Ureter (tissue), 1 donor: Measurements from ENCODE around the gene BSDC1. TPM values are rescaled to one million over a fixed set of nuclear protein-coding genes. Genes with fewer than 3 reads are reported as not detected.

Source experiments
- DNase-seq: peaks from one replicate; pipeline ENCODE4 v3.0.0-alpha.2; 2020; ENCODE audit warnings: low spot score
- total RNA-seq: library from RNA; stranded (reverse); gene quantifications from one replicate; pipeline ENCODE4 v1.2.4, GENCODE V29; 2023
- donor health status: DM: yes; HTN: yes; CAD: no.

The BSDC1 gene
- total RNA-seq, 1 donor from 2014 or later = 59.6 TPM

DNA sequence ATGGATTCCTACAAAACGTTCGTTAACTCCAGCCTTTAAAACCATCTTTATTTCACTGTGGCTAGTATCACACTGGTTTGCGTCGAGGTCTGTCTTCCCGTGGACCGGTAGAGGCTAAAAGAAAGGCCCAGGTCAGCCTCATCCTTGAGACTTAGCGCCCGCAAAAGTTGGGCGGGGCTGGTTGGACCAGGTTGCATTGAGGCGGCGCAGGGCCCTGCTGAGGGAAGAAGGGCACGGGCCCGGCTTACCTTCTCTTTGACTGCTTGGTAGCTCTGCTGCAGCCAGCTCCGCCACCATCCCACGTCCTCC lies 455 bp downstream of the BSDC1 start:
- no peak for DNase-seq

DNA sequence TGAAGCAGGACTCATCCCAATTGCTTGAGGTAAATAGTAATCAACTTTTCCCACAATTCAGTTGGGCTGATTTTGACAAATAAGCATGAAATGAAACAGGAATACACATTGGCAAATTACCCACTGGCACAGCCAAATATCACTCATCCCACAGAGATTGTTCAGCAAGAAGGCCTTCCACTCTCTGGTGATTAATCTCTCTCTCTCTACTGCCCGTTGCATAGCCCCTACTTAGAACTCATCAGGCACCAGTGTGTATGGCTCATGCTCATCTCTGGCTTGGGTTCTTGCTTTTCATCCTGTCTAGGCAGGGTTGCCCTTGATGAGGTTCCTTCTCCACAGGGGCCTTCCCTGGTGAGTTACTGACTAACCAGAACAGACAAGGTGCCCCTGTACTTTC lies 1.1 kb downstream of the BSDC1 start:
- no peak for DNase-seq

DNA sequence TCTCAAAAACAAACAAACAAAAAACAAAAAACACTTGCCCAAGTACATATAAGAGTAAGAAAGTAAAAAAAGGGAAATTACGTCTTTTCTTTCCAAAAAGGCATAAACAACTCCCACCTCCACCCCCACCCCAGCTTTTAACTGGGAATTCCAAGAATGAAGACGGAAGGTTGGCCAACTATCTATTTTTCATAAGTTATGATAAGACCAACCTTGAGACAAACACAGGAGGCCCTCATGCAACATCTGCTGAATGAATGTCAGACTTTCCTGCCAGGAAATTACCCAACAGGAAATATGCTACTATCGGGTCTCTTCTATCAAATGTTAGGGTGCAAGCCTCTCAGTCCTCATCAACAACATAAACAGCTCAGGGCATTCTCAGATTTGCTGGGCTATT lies 1.9 kb downstream of the BSDC1 start:
- DNase-seq = no peak

DNA sequence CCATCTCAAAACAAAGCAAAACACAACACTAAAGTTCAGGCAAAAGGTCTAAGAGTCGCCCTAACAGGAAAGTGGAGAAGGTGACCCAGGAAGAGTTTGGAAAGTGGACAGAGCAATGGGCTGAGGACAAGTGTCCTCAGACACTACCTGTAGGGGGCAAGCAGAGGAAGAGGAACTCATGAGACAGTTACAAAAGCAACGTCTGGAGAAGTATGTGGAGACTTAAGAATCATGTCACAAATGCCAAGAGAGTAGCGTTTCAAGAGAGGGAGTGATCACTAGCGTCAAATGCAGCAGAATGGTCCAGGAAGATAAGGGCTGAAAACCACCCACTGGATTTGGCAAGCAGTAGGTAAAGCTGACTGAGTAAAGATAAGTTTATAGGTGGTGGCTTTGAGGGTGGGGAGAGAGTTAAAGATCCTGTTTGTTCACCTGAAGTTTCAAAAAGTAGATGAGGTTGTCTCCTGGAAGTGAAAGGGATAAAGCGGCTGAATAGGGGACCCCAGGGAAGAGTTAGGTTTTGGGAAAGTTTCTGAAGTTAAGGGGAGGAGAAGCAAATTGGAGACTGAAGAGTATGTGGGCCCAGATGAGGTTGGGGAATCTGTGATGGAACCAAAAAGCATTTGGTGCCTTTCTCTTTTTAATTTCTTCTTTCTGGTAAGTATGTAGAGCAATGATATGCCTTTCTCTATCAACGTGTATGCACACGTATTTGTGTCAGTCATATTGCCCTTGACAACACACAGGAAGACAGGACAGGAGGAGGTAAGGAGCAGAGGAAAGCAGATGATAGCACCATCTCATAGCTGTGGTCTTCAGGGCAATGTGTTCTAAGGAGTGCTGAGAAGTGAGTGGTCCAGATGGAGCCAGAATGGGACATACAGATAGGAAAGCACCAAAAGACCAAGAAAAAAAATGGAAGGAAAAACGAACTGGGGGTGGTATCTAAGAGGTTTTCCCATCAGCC lies 3.1 kb downstream of the BSDC1 start:
- no peak for DNase-seq

DNA sequence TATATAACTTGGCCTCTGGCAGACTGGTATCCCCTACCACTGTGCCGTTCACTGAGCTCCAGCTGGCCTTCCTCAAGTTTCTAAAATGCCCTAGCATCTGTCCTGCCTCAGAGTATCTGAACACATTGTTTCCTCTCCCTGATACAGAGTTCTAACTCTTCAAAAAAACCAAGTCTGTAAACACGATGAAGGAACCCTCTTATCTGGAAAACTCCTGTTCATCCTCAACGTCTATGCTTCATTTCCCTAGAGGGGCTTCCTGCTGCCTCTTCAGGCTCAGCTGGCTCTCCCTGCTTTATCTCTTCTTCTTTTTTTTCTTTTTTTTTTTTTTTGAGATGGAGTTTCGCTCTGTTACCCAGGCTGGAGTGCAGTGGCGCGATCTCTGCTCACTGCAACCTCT lies 5.6 kb downstream of the BSDC1 start:
- DNase-seq = no peak

DNA sequence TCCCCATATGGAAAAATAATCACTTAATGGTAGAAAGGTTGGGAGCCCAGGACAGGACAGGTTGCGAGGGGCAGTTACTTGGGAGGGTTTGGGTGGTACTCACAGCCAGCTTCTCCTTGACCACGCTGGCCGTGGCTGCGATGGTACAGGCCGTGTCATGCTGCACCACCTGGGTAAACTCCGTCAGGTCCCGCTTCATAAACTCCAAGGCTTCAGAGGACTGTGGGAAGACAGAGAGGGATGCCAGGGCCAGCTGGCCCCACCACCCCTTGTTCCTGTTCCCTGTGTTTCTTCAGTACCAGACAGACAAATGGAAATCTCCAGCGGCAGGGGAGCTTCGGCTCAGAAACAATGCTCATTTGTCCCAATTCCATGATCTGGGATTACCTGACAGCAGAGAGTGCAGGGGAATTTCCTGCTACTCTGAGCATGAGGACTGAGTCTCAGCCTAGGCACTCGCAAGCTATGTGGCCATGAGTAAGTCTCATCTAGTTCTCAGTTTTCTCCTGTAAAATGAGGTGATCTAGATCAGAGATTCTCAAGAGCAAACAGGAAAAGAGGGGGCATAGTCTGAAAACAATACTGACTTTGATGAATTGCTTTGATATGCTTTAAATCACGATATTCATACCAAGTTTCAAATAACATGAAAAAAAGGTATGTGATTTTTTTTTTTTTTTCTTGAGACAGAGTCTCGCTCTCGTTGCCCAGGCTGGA lies 7.4 kb downstream of the BSDC1 start:
- no peak for DNase-seq

DNA sequence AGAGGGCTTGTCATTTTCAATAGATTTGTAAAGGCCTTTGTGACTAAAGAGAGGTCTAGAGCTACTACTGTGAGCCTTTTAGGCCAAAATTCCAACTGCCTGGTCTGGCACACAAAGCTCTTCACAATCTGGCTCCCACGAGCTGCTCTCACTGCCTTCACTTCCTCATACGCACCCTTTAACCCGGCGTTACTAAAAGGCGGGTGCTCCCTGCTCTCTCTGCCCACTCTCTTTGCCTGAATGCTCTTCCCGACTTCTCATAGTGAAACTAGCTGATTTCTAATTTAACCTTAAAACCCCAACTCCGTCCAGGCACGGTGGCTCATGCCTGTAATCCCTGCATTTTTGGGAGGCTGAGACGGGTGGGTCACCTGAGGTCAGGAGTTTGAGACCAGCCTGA lies 14.2 kb downstream of the BSDC1 start:
- DNase-seq = no peak

DNA sequence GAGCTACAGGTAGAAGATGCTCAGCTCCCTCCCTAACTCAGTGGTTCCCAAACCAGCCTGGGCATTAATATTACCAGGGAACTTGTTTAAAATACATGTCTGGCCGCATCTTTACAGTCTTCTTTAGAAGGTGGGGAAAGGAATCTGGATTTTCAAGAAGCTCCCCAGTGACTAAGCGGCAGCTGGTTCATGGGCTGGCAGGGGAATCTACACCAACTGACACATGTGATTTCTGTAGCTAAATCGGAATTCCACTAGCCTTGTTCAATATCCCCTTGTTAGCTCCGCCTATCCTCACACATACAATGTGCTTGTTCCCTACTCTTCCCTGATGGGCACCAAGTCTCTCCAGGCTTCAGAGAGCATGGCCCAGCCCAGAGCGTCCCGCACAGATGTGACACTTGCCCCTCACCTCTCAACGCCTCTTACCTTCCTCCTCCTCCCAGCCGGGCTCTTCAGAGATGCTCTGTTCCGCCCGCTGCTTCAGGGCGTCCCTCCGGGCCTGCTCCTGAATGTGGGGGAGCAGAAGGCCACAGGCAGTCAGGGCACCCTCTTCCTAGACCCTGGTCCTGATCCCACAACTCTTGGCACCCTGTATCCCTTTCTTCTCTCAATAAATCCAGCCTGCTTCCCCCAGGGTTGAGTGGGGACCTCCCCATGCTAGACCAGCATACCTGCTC lies 16.6 kb downstream of the BSDC1 start:
- DNase-seq = no peak

DNA sequence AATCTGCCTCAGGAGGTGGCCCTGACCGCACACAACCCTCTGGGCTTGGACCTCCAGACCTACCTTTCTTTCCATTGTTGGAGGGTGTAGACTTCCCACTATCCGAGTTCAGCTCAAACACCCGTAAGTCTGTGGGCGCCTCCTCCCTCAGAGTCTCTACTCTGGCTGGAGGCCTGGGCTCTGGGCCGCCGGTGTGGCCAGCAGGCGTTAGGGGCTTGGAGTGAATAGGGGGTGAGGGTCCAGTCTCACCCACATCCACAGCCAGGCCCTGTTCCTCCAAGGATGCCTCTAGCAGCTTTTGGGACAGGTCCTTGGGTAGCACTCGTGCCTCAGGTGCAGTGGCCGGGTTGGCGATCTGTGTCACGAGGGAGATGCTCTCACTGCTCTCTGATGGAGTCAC lies 18.0 kb downstream of the BSDC1 start:
- no peak for DNase-seq

DNA sequence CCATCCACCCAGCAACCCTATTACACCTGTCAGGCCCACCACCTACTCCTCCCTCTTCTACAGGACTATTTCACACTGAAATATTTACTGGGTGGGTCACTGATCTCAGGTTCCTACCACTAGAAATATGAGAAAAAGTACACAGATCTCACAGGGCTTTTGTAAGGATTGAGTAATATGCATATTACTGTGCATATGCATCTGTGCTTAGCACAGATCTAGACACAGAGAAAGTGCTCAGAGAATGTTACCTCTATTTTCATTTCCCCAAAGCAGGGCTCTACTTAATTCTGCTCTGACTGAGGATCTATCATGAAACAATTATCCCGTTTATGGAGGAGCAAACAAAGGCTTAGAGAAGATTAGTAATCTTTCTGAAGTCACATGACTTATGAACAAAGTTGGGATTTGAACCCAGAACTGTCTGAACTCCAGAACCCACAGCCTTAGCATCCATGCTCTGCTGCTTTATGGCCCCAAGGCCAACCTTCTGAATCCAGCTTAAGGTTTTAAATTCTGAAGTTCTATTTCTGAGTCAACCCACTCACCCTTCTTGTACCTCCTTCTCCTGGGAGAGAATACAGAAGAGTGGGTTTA lies 20.1 kb downstream of the BSDC1 start:
- no peak for DNase-seq

DNA sequence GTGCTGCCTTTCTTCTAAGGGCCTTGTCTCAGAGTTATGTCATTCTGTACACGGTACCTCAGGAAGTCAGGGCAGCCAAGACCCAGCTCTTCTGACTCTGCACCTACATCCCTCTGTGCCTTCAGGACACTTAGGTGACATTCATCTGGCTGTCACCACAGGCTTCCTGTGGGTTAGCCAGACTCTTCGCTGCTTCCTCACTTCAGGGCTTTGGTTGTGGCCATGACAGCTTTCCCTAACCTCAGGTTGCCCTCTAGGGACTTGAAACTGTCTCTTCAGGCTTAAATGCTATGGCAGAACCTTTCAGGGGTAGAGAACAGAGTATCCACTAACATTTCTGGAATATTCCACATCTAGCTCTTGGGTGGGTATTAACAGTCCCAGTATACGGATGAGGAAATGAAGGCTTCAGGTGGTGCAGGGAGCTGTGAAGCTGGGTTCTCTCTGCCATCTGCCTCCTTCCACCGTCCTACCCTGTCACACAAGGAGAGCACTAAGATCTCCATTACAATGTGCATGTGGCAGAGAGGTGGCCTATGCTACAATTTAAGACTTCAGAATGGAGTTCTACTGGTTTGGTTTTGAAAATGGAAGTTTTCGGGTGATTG lies 22.0 kb downstream of the BSDC1 start:
- no peak for DNase-seq

DNA sequence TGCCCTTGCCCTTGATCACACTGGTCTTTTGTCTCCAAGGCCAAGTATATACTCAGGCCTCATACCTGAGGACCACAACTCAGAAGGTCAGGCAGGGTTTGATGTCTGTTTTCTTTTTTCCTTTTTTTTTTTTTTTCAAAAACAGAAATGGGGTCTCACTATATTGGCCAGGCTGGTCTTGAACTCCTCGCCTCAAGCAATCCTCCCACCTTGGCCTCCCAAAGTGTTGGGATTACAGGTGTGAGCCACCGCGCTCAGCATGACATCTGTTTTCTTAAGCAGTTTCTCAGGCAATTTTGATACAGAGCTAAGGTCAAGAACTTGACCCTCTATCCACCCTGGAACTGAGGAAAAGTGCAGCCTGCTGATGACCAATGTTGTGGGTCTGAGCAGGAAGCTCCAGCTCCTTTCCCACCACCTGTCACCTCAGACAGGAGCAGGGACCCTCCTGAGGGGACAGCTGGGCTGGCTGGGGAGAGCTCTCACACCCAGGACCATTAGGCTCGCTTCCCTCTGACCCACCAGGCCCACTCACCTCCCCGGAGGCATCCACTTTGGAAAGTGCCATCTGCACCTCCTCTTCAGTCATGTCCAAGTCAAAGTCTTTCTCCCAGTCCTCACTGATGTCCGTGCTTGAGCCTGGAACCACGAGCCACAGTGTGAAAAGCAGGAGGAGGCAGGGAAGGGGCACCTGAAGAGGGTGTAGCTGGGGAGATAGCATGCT lies 26.2 kb downstream of the BSDC1 start:
- no peak for DNase-seq

DNA sequence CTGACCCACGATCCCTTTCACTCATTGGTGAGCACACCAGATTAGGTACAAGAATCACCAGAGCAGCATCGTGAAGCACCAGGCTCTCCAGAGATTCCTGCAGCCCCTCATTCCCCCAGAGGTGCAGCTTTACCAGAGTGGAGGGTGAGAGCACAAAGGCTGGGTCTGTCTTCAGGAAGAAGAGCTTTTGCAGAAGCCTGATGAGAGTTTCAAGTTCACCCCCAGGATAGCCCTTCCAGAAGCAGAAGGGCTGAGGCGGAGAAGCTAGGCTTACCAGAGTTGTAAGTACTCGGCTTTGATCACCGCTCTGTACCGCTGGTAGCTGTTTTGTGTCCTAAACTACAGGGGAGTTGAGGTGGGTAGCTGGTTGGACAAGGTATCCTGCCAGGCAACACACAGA lies 28.8 kb downstream of the BSDC1 start:
- DNase-seq = no peak

DNA sequence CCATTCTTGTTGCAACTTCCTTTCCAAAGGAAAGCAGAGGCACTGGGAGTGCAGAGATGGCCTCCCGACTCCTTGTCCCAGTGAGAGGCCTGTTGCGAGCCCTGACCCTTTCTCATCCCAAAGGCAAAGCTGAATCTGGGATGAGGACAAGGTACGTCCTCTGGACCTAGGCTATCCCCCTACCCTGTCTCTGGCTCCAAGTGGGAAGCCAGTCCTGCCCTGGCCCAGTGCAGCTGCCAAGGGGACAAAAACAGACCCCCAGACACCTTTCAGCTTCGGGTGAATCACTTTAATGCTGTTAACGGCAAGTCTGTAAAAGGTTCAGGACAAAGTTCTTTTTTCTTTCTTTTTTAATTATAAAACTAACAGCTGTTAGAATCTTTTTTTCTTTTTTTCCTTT lies 29.4 kb downstream of the BSDC1 start:
- no peak for DNase-seq

DNA sequence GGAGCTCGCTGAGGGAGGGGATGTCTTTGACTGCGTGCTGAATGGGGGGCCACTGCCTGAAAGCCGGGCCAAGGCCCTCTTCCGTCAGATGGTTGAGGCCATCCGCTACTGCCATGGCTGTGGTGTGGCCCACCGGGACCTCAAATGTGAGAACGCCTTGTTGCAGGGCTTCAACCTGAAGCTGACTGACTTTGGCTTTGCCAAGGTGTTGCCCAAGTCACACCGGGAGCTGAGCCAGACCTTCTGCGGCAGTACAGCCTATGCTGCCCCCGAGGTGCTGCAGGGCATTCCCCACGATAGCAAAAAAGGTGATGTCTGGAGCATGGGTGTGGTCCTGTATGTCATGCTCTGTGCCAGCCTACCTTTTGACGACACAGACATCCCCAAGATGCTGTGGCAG lies 30.5 kb downstream of the BSDC1 start:
- no peak for DNase-seq

DNA sequence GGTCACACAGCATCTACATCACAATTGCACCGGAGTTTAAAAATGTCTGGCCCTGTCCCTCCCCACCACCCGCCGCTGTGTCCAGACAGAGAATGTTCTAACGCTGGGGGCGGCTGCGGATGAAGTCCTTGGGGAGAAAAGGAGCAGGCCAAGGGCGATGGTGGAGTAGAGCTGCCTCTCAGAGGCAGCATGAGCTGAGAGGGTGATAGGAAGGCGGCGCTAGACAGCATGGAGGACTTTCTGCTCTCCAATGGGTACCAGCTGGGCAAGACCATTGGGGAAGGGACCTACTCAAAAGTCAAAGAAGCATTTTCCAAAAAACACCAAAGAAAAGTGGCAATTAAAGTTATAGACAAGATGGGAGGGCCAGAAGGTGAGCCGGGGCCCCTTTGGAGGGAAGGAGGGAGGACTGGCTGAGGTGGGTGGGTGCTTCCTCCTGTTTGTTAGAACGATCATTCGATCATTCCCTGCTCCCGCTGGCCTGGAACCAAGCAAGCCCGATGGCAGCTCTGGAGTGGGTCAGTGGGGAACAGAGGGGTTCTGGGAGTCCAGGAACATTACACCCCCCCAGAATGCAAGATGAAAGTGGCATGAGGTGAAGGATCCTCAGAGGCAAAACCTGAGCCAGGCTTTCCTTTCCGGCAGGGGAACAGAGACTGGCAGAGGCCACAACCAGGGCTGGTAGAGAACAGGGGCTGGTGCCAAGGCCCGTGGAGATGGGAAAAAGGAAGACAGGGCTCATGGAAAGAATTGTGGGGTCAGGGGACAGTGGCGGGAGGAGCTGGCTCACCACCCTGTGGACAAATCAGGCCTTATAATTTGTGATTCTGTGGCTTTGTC lies 31.5 kb downstream of the BSDC1 start, which contains the start of the genes FAM229A and TSSK3:
FAM229A (minus strand) TSS at position 12 of the 840 bp plus-strand sequence. CDS start 394 bp downstream, outside the sequence.
TSSK3 (plus strand) TSS at position 66 of the 840 bp plus-strand sequence; CDS start at position 229, 163 bp downstream.
- DNase-seq = no peak

DNA sequence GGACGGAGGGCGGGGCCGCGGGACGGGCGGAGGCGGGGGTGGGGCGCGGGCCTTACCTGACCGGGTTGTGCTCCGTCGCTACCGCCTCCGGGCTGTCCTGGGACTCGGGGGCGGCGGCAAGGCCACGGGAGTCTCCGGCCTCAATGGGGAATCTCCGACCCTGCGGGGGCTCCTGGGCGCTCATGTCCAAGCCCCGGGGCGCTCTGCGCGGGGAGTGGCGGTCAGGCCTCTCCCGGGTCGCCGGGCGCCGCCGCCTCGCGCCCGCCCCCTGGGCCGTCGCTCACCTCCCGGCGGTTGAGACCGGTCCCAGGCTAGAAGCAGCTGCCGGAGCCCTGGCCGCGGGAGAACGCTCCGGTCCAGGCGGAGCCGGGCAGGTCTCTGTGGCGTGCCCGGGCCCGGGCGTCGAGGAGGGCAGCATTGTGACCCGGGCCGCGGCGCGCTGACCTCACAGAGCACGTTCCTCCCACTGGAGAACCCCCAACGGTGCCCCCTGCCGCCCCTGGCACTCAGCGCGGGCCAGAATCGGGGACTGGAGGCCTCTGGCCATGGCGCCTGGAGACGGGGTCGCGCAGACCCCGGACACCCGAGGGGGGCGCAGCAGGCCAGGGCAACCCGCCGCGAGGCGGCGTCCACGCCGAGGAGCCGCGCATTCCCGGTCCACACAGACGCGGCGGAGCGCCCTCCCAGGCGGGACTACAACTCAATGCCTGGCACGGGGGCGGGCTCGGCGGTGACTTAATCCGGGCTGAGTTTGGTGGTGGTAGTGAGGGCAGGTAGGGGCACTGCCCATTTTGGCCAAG lies 32.4 kb downstream of the BSDC1 start:
- DNase-seq = no peak

DNA sequence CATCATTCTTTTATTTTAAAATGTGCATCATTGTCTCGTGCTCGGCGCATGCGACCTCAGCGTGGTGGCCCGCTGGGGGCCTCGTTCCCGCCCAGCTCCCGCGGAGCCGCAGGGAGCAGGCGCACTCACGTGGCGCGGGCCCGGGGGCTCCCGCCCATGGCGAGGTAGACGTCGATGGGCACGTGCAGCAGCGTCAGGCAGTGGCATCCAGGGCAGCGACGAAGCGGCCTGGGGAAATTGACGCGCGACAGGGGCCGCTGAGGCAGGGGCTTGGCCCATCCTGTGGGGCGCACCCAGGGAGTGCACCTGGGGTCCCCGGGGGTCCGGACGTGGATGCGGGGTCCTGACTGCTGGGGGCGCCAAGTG lies 33.0 kb downstream of the BSDC1 start:
- no peak for DNase-seq

DNA sequence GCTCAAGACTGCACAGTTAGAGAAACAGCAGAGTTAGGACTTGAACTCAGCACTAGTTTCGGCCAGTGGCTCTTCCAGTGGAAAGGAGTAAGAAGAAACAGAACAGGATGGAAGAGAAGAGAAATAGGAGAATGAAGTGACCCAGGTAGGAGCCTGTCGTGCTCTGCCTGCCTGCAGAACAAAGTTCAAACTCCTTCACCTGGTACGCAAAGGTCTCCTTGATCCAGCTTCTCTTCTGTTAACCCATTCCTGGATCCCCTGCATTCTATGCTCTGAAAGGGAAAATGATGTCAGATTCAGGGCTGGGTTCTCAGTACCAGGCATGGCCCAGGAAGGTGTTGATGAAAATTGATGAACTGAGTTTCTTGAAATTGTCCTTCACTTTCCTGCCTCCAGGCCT lies 35.8 kb downstream of the BSDC1 start:
- DNase-seq = no peak
